Measurements from ENCODE around the gene ARHGEF17. TPM values are rescaled to one million over a fixed set of nuclear protein-coding genes. Genes with fewer than 3 reads are reported as not detected.

Gene ARHGEF17
- total and polyA plus RNA-seq, 4 experiments from 2014 or later = 0.23 TPM; not detected in 3

- Histone ChIP-seq H3K9me3 (ENCODE audit: control insufficient read depth in 1 of 2, low read length in 2 of 2) (no peaks in the 10 kb centered on the region), H3K36me3 (ENCODE audit: insufficient read depth, low read length) (no peaks in the 10 kb centered on the region), H3K27me3 (ENCODE audit: insufficient read depth, low read length) (no peaks in the 10 kb centered on the region), H3K4me1 (ENCODE audit: insufficient read depth, low read length) (peaks cover 13% of the 10 kb centered on the region), H3K27ac (ENCODE audit: low read depth, low read length) (no peak overlapping the region), H3K4me3 (ENCODE audit: low read length in 2 of 2) (no peak overlapping the region)
- Mint-ChIP-seq H3K27me3 (peaks cover 4 to 11% of the 10 kb centered on the region in 2 donors), H3K4me1 (peaks cover 6 to 20% (median 8%) of the 10 kb centered on the region in 4 donors), H3K9me3 (no peaks in the 10 kb centered on the region), H3K4me3 (no peak overlapping the region), H3K27ac (no peak overlapping the region), H3K36me3 (no peaks in the 10 kb centered on the region)
- no peak for DNase-seq
- CTCF ChIA-PET (ENCODE audit: partially characterized antibody) = interaction anchor here (0.9 to 7.3 kb wide), 2 partner anchors 9 to 24 kb away, joined by 3 to 110 read pairs; no protein-coding TSS in a partner anchor
- POLR2A ChIA-PET (ENCODE audit: partially characterized antibody) = no interaction called here
- intact Hi-C loops (cut with micrococcal nuclease) = no loop called here
Observed at GRCh38 chr11:73311394-73311869, 3.4 kb downstream of the ARHGEF17 start.

GRCh38 chr11:73312036-73312435 lies 4.0 kb downstream of the ARHGEF17 start:
- Histone ChIP-seq H3K4me3 (ENCODE audit: low read length in 2 of 2) (no peak overlapping the region), H3K36me3 (ENCODE audit: insufficient read depth, low read length) (no peaks in the 10 kb centered on the region), H3K27ac (ENCODE audit: low read depth, low read length) (no peak overlapping the region), H3K9me3 (ENCODE audit: control insufficient read depth in 1 of 2, low read length in 2 of 2) (no peaks in the 10 kb centered on the region), H3K4me1 (ENCODE audit: insufficient read depth, low read length) (peaks cover 7% of the 10 kb centered on the region), H3K27me3 (ENCODE audit: insufficient read depth, low read length) (no peaks in the 10 kb centered on the region)
- Mint-ChIP-seq H3K4me3 (peak overlapping the region in 1 of 8 donors; percentile 28), H3K9me3 (no peaks in the 10 kb centered on the region), H3K4me1 (peaks cover 3 to 14% (median 3%) of the 10 kb centered on the region in 4 donors), H3K36me3 (no peaks in the 10 kb centered on the region), H3K27me3 (peaks cover 6 to 7% of the 10 kb centered on the region in 2 donors), H3K27ac (no peak overlapping the region)
- intact Hi-C loops (cut with micrococcal nuclease) = no loop called here
- DNase-seq = no peak
- POLR2A ChIA-PET (ENCODE audit: partially characterized antibody) = no interaction called here
- CTCF ChIA-PET (ENCODE audit: partially characterized antibody) = interaction anchor here (2.7 kb wide), 1 partner anchor 24 kb away, joined by 18 read pairs; no protein-coding TSS in a partner anchor

GRCh38 chr11:73312851-73313327 lies 4.8 kb downstream of the ARHGEF17 start:
- H3K27ac Mint-ChIP-seq = no peak overlapping the region
- intact Hi-C loops (cut with micrococcal nuclease) = no loop called here
- no peak overlapping the region for H3K27ac ChIP-seq (ENCODE audit: low read depth, low read length)

GRCh38 chr11:73313652-73314051 lies 5.6 kb downstream of the ARHGEF17 start:
- Mint-ChIP-seq H3K9me3 (no peaks in the 10 kb centered on the region), H3K27ac (peak overlapping the region in 1 of 7 donors; percentile 36), H3K27me3 (peaks cover 2 to 3% of the 10 kb centered on the region in 2 donors), H3K36me3 (no peaks in the 10 kb centered on the region), H3K4me1 (peaks cover 0 to 9% (median 0%) of the 10 kb centered on the region in 4 donors), H3K4me3 (no peak overlapping the region)
- intact Hi-C loops (cut with micrococcal nuclease) = no loop called here
- Histone ChIP-seq H3K9me3 (ENCODE audit: control insufficient read depth in 1 of 2, low read length in 2 of 2) (no peaks in the 10 kb centered on the region), H3K27me3 (ENCODE audit: insufficient read depth, low read length) (no peaks in the 10 kb centered on the region), H3K4me1 (ENCODE audit: insufficient read depth, low read length) (peaks cover 5% of the 10 kb centered on the region), H3K27ac (ENCODE audit: low read depth, low read length) (no peak overlapping the region), H3K36me3 (ENCODE audit: insufficient read depth, low read length) (no peaks in the 10 kb centered on the region), H3K4me3 (ENCODE audit: low read length in 2 of 2) (no peak overlapping the region)
- ChIA-PET CTCF (ENCODE audit: partially characterized antibody) (interaction anchor here (1.7 to 2.7 kb wide), 2 partner anchors 22 to 38 kb away, joined by 6 to 18 read pairs; no protein-coding TSS in a partner anchor), POLR2A (ENCODE audit: partially characterized antibody) (no interaction called here)
- DNase-seq = no peak

More at GRCh38 chr11:73312851-73313327, 4.8 kb downstream of the ARHGEF17 start:
- Histone ChIP-seq H3K4me3 (ENCODE audit: low read length in 2 of 2) (no peak overlapping the region), H3K27me3 (ENCODE audit: insufficient read depth, low read length) (no peaks in the 10 kb centered on the region), H3K4me1 (ENCODE audit: insufficient read depth, low read length) (peaks cover 5% of the 10 kb centered on the region), H3K36me3 (ENCODE audit: insufficient read depth, low read length) (no peaks in the 10 kb centered on the region), H3K9me3 (ENCODE audit: control insufficient read depth in 1 of 2, low read length in 2 of 2) (no peaks in the 10 kb centered on the region)
- DNase-seq = no peak
- CTCF ChIA-PET (ENCODE audit: partially characterized antibody) = interaction anchor here (1.7 to 2.7 kb wide), 2 partner anchors 23 to 39 kb away, joined by 6 to 18 read pairs; no protein-coding TSS in a partner anchor
- peaks cover 2 to 3% of the 10 kb centered on the region in 2 donors for H3K27me3 Mint-ChIP-seq
- H3K9me3 Mint-ChIP-seq = no peaks in the 10 kb centered on the region
- POLR2A ChIA-PET (ENCODE audit: partially characterized antibody) = no interaction called here
- H3K4me3 Mint-ChIP-seq = no peak overlapping the region
- no peaks in the 10 kb centered on the region for H3K36me3 Mint-ChIP-seq
- peaks cover 0 to 9% (median 0%) of the 10 kb centered on the region in 4 donors for H3K4me1 Mint-ChIP-seq

GRCh38 chr11:73314117-73314961 lies 6.3 kb downstream of the ARHGEF17 start:
- ChIA-PET POLR2A (ENCODE audit: partially characterized antibody) (no interaction called here), CTCF (ENCODE audit: partially characterized antibody) (interaction anchor here (1.7 to 2.7 kb wide), 3 partner anchors 7 to 37 kb away, joined by 6 to 18 read pairs (median 6); no protein-coding TSS in a partner anchor)
- H3K27me3 Mint-ChIP-seq = peaks cover 2 to 3% of the 10 kb centered on the region in 2 donors
- Histone ChIP-seq H3K4me3 (ENCODE audit: low read length in 2 of 2) (no peak overlapping the region), H3K27ac (ENCODE audit: low read depth, low read length) (no peak overlapping the region), H3K9me3 (ENCODE audit: control insufficient read depth in 1 of 2, low read length in 2 of 2) (no peaks in the 10 kb centered on the region), H3K27me3 (ENCODE audit: insufficient read depth, low read length) (no peaks in the 10 kb centered on the region), H3K36me3 (ENCODE audit: insufficient read depth, low read length) (no peaks in the 10 kb centered on the region), H3K4me1 (ENCODE audit: insufficient read depth, low read length) (peaks cover 5% of the 10 kb centered on the region)
- peak overlapping the region in 1 of 7 donors; percentile 53 for H3K27ac Mint-ChIP-seq
- no peaks in the 10 kb centered on the region for H3K9me3 Mint-ChIP-seq
- H3K4me3 Mint-ChIP-seq = no peak overlapping the region
- H3K4me1 Mint-ChIP-seq = peaks cover 0 to 9% (median 0%) of the 10 kb centered on the region in 4 donors
- H3K36me3 Mint-ChIP-seq = no peaks in the 10 kb centered on the region
- no peak for DNase-seq
- intact Hi-C loops (cut with micrococcal nuclease) = no loop called here

- H3K36me3 ChIP-seq (ENCODE audit: insufficient read depth, low read length) = no peaks in the 10 kb centered on the region
- CTCF ChIA-PET (ENCODE audit: partially characterized antibody) = interaction anchor here (2.4 kb wide), 1 partner anchor 8 kb away, joined by 6 read pairs; no protein-coding TSS in a partner anchor
- Mint-ChIP-seq H3K4me1 (peaks cover 0 to 9% (median 0%) of the 10 kb centered on the region in 4 donors), H3K9me3 (no peaks in the 10 kb centered on the region), H3K27ac (no peak overlapping the region), H3K27me3 (peaks cover 2% of the 10 kb centered on the region in 2 donors), H3K4me3 (no peak overlapping the region), H3K36me3 (no peaks in the 10 kb centered on the region)
- no peak overlapping the region for H3K4me3 ChIP-seq (ENCODE audit: low read length in 2 of 2)
- H3K27ac ChIP-seq (ENCODE audit: low read depth, low read length) = no peak overlapping the region
- DNase-seq = no peak
- POLR2A ChIA-PET (ENCODE audit: partially characterized antibody) = no interaction called here
- H3K27me3 ChIP-seq (ENCODE audit: insufficient read depth, low read length) = no peaks in the 10 kb centered on the region
- no peaks in the 10 kb centered on the region for H3K9me3 ChIP-seq (ENCODE audit: control insufficient read depth in 1 of 2, low read length in 2 of 2)
- intact Hi-C loops (cut with micrococcal nuclease) = no loop called here
- H3K4me1 ChIP-seq (ENCODE audit: insufficient read depth, low read length) = peaks cover 5% of the 10 kb centered on the region
Observed at GRCh38 chr11:73315293-73316020, 7.4 kb downstream of the ARHGEF17 start.
